HepG2 (cell line): Measurements from ENCODE around the gene CACNA1G. TPM values are rescaled to one million over a fixed set of nuclear protein-coding genes. Genes with fewer than 3 reads are reported as not detected.
A peak's percentile ranks its signal among the peaks of the same experiment; 100 is the strongest.

Source experiments
- ATF4 ChIP-seq, 2 experiments: fragments of 450-650 bp in 1 of 2; sonication (generic) in 1 of 2; formaldehyde crosslinking; IDR thresholded peaks; 2 replicates each; pipeline versions ENCODE4 v1.5.0 to v1.8.0; 2020 to 2022; ENCODE audit warnings: mild to moderate bottlenecking in 1 of 2, missing genetic modification reagents in 1 of 2
- ATF6 ChIP-seq: sonication (generic); formaldehyde crosslinking; conservative IDR thresholded peaks from 2 replicates; pipeline ENCODE4 v1.4.0; 2020; ENCODE audit warnings: missing genetic modification reagents
- BCL6 ChIP-seq: IDR thresholded peaks from 2 replicates; pipeline ENCODE4 v1.6.1; 2016; ENCODE audit warnings: missing genetic modification reagents, missing compliant biosample characterization
- ESRRA ChIP-seq: sonication (generic); formaldehyde crosslinking; IDR thresholded peaks from 2 replicates; pipeline ENCODE4 v1.5.1; 2020; ENCODE audit warnings: mild to moderate bottlenecking, low read depth, missing genetic modification reagents
- KDM5A ChIP-seq: fragments of 200-600 bp; sonication (generic); IDR thresholded peaks from 2 replicates; pipeline ENCODE4 v1.7.0; 2018; ENCODE audit warnings: antibody characterized with exemption, mild to moderate bottlenecking, low read length, borderline replicate concordance
- NCOA5 ChIP-seq: sonication (generic); formaldehyde crosslinking; IDR thresholded peaks from 2 replicates; pipeline ENCODE4 v1.4.0; 2020; ENCODE audit warnings: missing genetic modification reagents
- NPAS2 ChIP-seq: sonication (generic); formaldehyde crosslinking; IDR thresholded peaks from 2 replicates; pipeline ENCODE4 v1.8.0; 2022; ENCODE audit warnings: mild to moderate bottlenecking, missing genetic modification reagents, borderline replicate concordance
- POGZ ChIP-seq: sonication (generic); formaldehyde crosslinking; IDR thresholded peaks from 2 replicates; pipeline ENCODE4 v1.4.0; 2020; ENCODE audit warnings: mild to moderate bottlenecking, missing genetic modification reagents
- SNAPC5 ChIP-seq: sonication (generic); formaldehyde crosslinking; IDR thresholded peaks from 2 replicates; pipeline ENCODE4 v1.8.1; 2023; ENCODE audit warnings: mild to moderate bottlenecking, missing genetic modification reagents, borderline replicate concordance
- ZBTB21 ChIP-seq: sonication (generic); formaldehyde crosslinking; IDR thresholded peaks from 2 replicates; pipeline ENCODE4 v1.4.0; 2020; ENCODE audit warnings: missing genetic modification reagents
- ZBTB46 ChIP-seq: sonication (generic); formaldehyde crosslinking; IDR thresholded peaks from 2 replicates; pipeline ENCODE4 v1.4.0; 2020; ENCODE audit warnings: mild to moderate bottlenecking, missing genetic modification reagents, borderline replicate concordance
- ZNF12 ChIP-seq: sonication (generic); formaldehyde crosslinking; IDR thresholded peaks from 2 replicates; pipeline ENCODE4 v1.5.0; 2020; ENCODE audit warnings: missing genetic modification reagents
- ZNF33B ChIP-seq: sonication (generic); formaldehyde crosslinking; IDR thresholded peaks from 2 replicates; pipeline ENCODE4 v1.5.1; 2020; ENCODE audit warnings: mild to moderate bottlenecking, missing genetic modification reagents
- ZNF563 ChIP-seq: sonication (generic); formaldehyde crosslinking; IDR thresholded peaks from 2 replicates; pipeline ENCODE4 v1.8.0; 2022; ENCODE audit warnings: mild to moderate bottlenecking, moderate library complexity, missing genetic modification reagents
- ZNF704 ChIP-seq: sonication (generic); formaldehyde crosslinking; IDR thresholded peaks from 2 replicates; pipeline ENCODE4 v1.8.1; 2023; ENCODE audit warnings: mild to moderate bottlenecking, inconsistent platforms, moderate library complexity, missing genetic modification reagents, borderline replicate concordance
- polyA plus RNA-seq, 8 experiments: library from polyadenylated mRNA; depleted of rRNA in 3 of 8; stranded (reverse) in 7 of 8; unstranded in 1 of 8; fragments of >200 nt; fragmentation: Illumina TruSeq in 4 of 8; extraction: Trizol in 4 of 8; gene quantifications; 2 replicates each; pipeline versions ENCODE4 v1.2.1 to v1.2.3, GENCODE V29; 2011 to 2016; ENCODE audit warnings: low read depth in 4 of 8, missing spikeins in 1 of 8, mixed read lengths in 1 of 8; ENCODE audit not compliant: insufficient read depth in 1 of 8
- total RNA-seq, 5 experiments: library from RNA; depleted of rRNA; stranded (reverse); fragments of >200 nt; fragmentation: Illumina TruSeq; extraction: Trizol; gene quantifications; 2 replicates each; pipeline ENCODE4 v1.2.3, GENCODE V29; 2016; ENCODE audit warnings: low read depth in 1 of 5
- TF ChIP-seq, protein P1 (sequence below): sonication (generic); formaldehyde crosslinking; IDR thresholded peaks from 2 replicates; pipeline ENCODE4 v1.4.0; 2020; ENCODE audit warnings: missing genetic modification reagents, borderline replicate concordance
- TF ChIP-seq, protein P2 (sequence below): sonication (generic); formaldehyde crosslinking; IDR thresholded peaks from 2 replicates; pipeline ENCODE4 v1.4.0; 2020; ENCODE audit warnings: missing genetic modification reagents

Gene CACNA1G
- total and polyA plus RNA-seq, 2 of the 13 experiments (the other 11 are each of a cell fraction or from before 2014, with no cell fraction given) = 0.02 TPM; not detected in 1

- TF ChIP-seq, protein P1, sequence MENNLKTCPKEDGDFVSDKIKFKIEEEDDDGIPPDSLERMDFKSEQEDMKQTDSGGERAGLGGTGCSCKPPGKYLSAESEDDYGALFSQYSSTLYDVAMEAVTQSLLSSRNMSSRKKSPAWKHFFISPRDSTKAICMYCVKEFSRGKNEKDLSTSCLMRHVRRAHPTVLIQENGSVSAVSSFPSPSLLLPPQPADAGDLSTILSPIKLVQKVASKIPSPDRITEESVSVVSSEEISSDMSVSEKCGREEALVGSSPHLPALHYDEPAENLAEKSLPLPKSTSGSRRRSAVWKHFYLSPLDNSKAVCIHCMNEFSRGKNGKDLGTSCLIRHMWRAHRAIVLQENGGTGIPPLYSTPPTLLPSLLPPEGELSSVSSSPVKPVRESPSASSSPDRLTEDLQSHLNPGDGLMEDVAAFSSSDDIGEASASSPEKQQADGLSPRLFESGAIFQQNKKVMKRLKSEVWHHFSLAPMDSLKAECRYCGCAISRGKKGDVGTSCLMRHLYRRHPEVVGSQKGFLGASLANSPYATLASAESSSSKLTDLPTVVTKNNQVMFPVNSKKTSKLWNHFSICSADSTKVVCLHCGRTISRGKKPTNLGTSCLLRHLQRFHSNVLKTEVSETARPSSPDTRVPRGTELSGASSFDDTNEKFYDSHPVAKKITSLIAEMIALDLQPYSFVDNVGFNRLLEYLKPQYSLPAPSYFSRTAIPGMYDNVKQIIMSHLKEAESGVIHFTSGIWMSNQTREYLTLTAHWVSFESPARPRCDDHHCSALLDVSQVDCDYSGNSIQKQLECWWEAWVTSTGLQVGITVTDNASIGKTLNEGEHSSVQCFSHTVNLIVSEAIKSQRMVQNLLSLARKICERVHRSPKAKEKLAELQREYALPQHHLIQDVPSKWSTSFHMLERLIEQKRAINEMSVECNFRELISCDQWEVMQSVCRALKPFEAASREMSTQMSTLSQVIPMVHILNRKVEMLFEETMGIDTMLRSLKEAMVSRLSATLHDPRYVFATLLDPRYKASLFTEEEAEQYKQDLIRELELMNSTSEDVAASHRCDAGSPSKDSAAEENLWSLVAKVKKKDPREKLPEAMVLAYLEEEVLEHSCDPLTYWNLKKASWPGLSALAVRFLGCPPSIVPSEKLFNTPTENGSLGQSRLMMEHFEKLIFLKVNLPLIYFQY (CRISPR knock-in tag) = peak; percentile 98
- TF ChIP-seq POGZ (CRISPR knock-in tag) = 0 out of 2 replicates have a peak, but pooled peaks have one; percentile 54
- TF ChIP-seq SNAPC5 = no peak
- no peak for TF ChIP-seq NCOA5 (CRISPR knock-in tag)
- TF ChIP-seq ATF6 (CRISPR knock-in tag) = peak; percentile 54; the same call in 1 of the 2 replicates
- peak; percentile 20; the same call in 1 of the 2 replicates for TF ChIP-seq ZNF33B (CRISPR knock-in tag)
- 0 out of 2 replicates have a peak, but pooled peaks have one; percentile 76 for TF ChIP-seq ZBTB46 (CRISPR knock-in tag)
- 0 out of 2 replicates have a peak, but pooled peaks have one; percentile 20 for TF ChIP-seq ZBTB21 (CRISPR knock-in tag)
- peak; percentile 59; the same call in 1 of the 2 replicates for TF ChIP-seq ESRRA
- TF ChIP-seq, protein P2, sequence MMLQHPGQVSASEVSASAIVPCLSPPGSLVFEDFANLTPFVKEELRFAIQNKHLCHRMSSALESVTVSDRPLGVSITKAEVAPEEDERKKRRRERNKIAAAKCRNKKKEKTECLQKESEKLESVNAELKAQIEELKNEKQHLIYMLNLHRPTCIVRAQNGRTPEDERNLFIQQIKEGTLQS (CRISPR knock-in tag) = peak; percentile 31
- TF ChIP-seq ZNF12 (CRISPR knock-in tag) = 0 out of 2 replicates have a peak, but pooled peaks have one; percentile 20
- peak; percentile 89 for TF ChIP-seq ZNF563
- TF ChIP-seq NPAS2 (CRISPR knock-in tag) = no peak
- TF ChIP-seq BCL6 (CRISPR knock-in tag) = peak; percentile 48; the same call in 1 of the 2 replicates
- peak; percentile 49 for TF ChIP-seq ZNF704 (CRISPR knock-in tag)
- TF ChIP-seq ATF4 (CRISPR knock-in tag; IDR thresholded peaks at IDR 0.05) = no peak
- TF ChIP-seq KDM5A = no peak
Measured at GRCh38 chr17:50547035-50547735, 13.3 kb upstream of the CACNA1G start, which contains the start of gene SPATA20 (continued).
